ENCODE data around the gene SLC16A1. TPM values are rescaled to one million over a fixed set of nuclear protein-coding genes. Genes with fewer than 3 reads are reported as not detected.
A peak's percentile ranks its signal among the peaks of the same experiment; 100 is the strongest.

SLC16A1 gene
- total RNA-seq, 1 donor from 2014 or later = 75.8 TPM

DNA sequence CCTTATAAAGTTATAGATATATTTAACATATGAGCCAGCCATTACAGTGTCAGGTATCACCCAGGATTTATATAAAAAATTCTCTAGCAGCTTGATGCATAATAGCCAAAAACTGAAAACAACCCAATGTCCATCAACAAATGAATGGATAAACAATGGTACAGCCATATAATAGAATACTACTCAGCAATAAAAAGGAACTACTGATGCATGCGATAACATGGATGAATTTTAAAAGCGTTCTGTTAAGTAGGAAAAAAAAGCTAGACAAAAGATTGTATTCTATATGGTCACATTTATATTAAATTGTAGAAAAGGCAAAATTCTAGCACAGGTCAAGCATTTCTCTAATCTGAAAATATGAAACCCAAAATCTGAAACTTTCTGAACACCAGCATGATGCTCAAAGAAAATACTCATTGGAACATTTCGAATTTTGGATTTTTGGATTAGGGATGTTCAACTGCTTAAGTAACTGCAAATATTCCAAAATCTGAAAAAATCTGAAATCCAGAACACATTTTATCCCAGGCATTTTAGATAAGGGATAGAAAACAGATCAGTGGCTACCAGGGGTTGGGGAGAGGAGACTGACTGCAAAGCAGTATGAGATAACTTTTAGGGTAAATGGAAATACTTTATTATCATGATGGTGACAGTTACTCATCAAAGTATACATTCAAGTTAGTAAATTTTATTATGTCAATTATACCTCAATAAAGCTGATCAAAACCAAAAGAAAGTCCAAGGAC is 22.0 kb downstream of the SLC16A1 start:
- intact Hi-C loops (cut with micrococcal nuclease) = no loop called here
- DNase-seq (ENCODE audit: low spot score) = no peak
- no peaks in the 10 kb centered on the region for H3K9me3 Mint-ChIP-seq
- peak overlapping the region; percentile 2 for H3K4me3 Mint-ChIP-seq (ENCODE audit: low read depth)
- peak overlapping the region; percentile 8 for H3K27ac Mint-ChIP-seq
- no peaks in the 10 kb centered on the region for H3K27me3 Mint-ChIP-seq (ENCODE audit: low read depth)
- H3K36me3 Mint-ChIP-seq (ENCODE audit: low read depth) = peaks cover 15% of the 10 kb centered on the region
- H3K4me1 Mint-ChIP-seq (ENCODE audit: low read depth) = peaks cover 39% of the 10 kb centered on the region

DNA sequence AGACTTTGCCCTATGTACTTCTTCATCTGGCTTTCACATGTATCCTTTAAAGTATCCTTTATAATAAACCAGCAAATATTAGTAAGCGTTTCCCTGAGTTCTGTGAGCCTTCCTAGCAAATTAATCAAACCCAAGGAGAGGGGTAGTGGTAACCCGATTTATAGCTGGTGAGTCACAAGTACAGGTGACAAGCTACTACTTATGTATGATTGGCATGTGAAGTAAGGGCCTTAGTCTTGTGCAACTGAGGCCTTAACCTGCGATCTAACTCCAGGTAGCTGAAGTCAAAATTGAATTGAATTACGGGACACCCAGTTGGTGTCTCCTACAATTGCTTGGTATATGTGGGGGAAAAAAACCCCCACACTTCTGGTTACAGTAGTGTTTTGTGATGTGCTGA is 26.0 kb downstream of the SLC16A1 start:
- Mint-ChIP-seq H3K4me3 (ENCODE audit: low read depth) (no peak overlapping the region), H3K4me1 (ENCODE audit: low read depth) (peaks cover 17% of the 10 kb centered on the region), H3K27ac (no peak overlapping the region), H3K27me3 (ENCODE audit: low read depth) (no peaks in the 10 kb centered on the region), H3K9me3 (no peaks in the 10 kb centered on the region), H3K36me3 (ENCODE audit: low read depth) (peaks cover 33% of the 10 kb centered on the region)
- no peak for DNase-seq (ENCODE audit: low spot score)
- intact Hi-C loops (cut with micrococcal nuclease) = no loop called here

DNA sequence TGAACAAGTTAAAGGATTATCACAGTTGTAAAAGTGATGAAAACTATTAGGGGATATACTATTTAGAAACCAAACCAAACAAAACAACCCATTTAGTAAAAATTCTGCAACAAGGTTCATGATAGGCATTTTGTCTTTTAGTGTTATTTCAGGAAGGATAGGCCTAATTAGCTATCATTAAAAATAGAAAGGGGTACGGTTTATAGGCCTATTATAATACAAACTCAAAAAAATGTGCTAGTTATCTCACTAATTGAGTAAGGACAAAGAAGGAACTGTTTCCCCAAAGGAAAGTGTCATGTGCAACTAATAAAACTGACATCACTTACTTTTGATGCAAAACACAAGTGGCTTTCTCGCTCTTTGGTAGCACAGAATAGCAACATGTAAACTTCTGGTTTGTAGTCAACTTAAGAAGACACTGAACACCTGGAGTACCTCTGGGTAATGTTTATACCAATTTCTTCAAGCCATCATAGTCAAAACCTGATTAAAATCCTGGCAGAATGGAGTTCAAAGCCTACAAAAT is 28.5 kb downstream of the SLC16A1 start:
- Mint-ChIP-seq H3K27ac (no peak overlapping the region), H3K27me3 (ENCODE audit: low read depth) (no peaks in the 10 kb centered on the region), H3K9me3 (no peaks in the 10 kb centered on the region), H3K4me1 (ENCODE audit: low read depth) (peaks cover 12% of the 10 kb centered on the region), H3K4me3 (ENCODE audit: low read depth) (no peak overlapping the region), H3K36me3 (ENCODE audit: low read depth) (peaks cover 43% of the 10 kb centered on the region)
- no peak for DNase-seq (ENCODE audit: low spot score)
- intact Hi-C loops (cut with micrococcal nuclease) = no loop called here

DNA sequence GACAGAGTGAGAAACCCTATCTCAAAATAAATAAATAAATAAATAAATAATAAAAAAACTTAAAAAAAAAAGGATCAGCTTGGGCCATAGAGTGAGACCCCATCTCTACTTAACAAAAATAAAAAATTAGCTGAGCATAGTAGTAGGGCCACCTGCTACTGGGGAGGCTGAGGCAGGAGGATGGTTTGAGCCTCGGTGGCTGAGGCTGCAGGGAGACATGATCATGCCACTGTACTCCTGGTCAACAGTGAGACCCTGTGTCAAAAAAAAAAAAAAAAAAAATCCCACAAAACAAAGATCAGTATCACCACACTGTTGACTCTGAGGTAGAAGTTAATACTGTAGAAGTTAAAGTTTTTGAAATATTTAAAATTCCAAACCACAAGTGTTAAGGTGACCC is 29.1 kb downstream of the SLC16A1 start:
- intact Hi-C loops (cut with micrococcal nuclease) = no loop called here
- H3K4me3 Mint-ChIP-seq (ENCODE audit: low read depth) = no peak overlapping the region
- H3K4me1 Mint-ChIP-seq (ENCODE audit: low read depth) = peaks cover 12% of the 10 kb centered on the region

DNA sequence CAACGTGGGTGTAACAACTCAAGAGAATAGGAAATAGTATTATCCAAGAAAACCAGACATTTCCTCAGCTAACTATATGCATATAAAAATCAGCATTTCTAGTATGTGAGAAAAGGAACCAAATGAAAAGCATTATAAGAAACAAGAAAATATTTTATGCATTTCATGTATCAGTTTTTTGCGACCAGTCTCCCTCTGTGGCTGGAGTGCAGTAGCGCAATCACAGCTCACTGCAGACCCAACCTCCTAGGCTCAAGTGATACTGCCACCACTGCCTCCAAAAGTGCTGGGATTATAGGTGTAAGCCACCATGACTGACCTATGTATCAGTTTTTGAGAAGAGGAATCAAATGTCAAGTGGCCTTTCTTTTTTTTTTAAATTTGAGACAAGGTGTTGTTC is 31.0 kb downstream of the SLC16A1 start:
- no peaks in the 10 kb centered on the region for H3K9me3 Mint-ChIP-seq
- H3K4me3 Mint-ChIP-seq (ENCODE audit: low read depth) = no peak overlapping the region
- H3K4me1 Mint-ChIP-seq (ENCODE audit: low read depth) = peaks cover 12% of the 10 kb centered on the region
- H3K27ac Mint-ChIP-seq = no peak overlapping the region
- H3K36me3 Mint-ChIP-seq (ENCODE audit: low read depth) = peaks cover 49% of the 10 kb centered on the region
- DNase-seq (ENCODE audit: low spot score) = no peak
- H3K27me3 Mint-ChIP-seq (ENCODE audit: low read depth) = no peaks in the 10 kb centered on the region
- intact Hi-C loops (cut with micrococcal nuclease) = no loop called here

More for the DNA sequence above, 29.1 kb downstream of the SLC16A1 start:
- Mint-ChIP-seq H3K36me3 (ENCODE audit: low read depth) (peaks cover 46% of the 10 kb centered on the region), H3K9me3 (no peaks in the 10 kb centered on the region), H3K27me3 (ENCODE audit: low read depth) (no peaks in the 10 kb centered on the region), H3K27ac (no peak overlapping the region)
- DNase-seq (ENCODE audit: low spot score) = no peak

DNA sequence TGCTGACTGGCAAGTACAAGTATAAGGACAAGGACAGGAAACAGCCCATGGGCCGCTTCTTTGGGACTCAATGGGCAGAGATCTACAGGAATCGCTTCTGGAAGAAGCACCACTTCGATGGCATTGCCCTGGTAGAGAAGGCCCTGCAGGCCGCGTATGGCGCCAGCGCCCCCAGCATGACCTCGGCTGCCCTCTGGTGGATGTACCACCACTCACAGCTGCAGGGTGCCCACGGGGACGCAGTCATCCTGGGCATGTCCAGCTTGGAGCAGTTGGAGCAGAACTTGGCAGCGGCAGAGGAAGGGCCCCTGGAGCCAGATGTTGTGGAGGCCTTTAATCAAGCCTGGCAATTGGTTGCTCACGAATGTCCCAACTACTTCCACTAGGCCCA is 32.0 kb downstream of the SLC16A1 start:
- Mint-ChIP-seq H3K27me3 (ENCODE audit: low read depth) (no peaks in the 10 kb centered on the region), H3K4me1 (ENCODE audit: low read depth) (peaks cover 12% of the 10 kb centered on the region), H3K36me3 (ENCODE audit: low read depth) (peaks cover 47% of the 10 kb centered on the region), H3K4me3 (ENCODE audit: low read depth) (no peak overlapping the region), H3K9me3 (no peaks in the 10 kb centered on the region), H3K27ac (no peak overlapping the region)
- DNase-seq (ENCODE audit: low spot score) = no peak
- intact Hi-C loops (cut with micrococcal nuclease) = no loop called here

DNA sequence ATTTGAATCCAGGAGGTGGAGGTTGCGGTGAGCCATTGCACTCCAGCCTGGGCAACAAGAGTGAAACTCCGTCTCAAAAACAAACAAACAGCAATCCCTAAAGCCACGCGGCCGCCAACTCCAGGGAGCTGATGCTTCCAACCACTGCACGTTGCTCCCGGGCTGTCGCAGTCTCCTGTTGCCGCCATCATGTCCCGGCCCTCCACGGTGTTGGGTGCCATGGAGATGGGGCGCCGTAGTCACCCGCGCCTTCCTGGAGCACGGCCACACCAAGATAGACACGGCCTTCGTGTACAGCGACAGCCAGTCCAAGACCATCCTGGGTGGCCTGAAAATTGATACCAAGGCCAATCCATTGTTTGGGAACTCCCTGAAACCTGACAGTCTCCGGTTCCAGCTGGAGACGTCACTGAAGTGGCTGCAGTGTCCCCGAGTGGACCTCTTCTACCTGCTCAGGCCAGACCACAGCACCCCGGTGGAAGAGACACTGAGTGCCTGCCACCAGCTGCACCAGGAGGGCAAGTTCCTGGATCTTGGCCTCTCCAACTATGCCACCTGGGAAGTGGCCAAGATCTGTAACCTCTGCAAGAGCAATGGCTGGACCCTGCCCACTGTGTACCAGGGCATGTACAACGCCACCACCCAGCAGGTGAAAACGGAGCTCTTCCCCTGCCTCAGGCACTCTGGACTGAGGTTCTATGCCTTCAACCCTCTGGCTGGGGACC is 32.6 kb downstream of the SLC16A1 start:
- intact Hi-C loops (cut with micrococcal nuclease) = no loop called here
- Mint-ChIP-seq H3K36me3 (ENCODE audit: low read depth) (peaks cover 47% of the 10 kb centered on the region), H3K27ac (no peak overlapping the region), H3K4me1 (ENCODE audit: low read depth) (peaks cover 12% of the 10 kb centered on the region), H3K9me3 (no peaks in the 10 kb centered on the region), H3K27me3 (ENCODE audit: low read depth) (no peaks in the 10 kb centered on the region), H3K4me3 (ENCODE audit: low read depth) (no peak overlapping the region)
- no peak for DNase-seq (ENCODE audit: low spot score)

DNA sequence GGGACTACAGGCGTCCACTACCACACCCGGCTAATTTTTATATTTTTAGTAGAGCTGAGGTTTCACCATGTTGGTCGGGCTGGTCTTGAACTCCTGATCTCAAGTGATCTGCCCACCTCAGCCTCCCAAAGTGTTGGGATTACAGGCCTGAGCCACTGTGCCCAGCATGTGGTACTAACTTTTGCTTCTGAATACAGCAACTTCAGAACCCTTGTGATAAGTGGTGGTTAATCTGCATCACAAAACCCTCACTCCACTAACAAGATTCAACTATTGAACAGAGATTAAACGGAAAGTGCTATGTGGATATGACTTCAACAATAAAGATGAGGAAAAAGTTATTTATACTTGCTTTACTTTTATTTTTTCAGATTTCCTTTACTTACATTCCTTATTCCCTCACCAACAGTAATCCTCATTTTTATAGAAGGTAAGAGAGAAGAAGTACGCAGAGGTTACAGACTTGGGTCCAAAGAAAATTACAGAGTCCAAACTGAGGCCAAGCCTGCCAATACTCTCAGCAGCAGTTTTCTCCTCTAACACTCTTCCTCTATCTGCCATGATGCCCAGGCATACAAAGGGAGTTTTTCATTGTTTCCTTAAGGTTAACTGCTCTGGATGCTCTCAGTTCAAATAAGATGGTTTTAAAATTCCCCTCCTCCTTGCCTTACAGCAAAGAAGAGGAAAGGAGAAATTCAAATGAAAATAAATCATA is 44.3 kb downstream of the SLC16A1 start:
- Mint-ChIP-seq H3K9me3 (no peaks in the 10 kb centered on the region), H3K36me3 (ENCODE audit: low read depth) (peaks cover 44% of the 10 kb centered on the region), H3K27me3 (ENCODE audit: low read depth) (no peaks in the 10 kb centered on the region), H3K4me3 (ENCODE audit: low read depth) (no peak overlapping the region), H3K4me1 (ENCODE audit: low read depth) (no peaks in the 10 kb centered on the region), H3K27ac (no peak overlapping the region)
- no peak for DNase-seq (ENCODE audit: low spot score)
- intact Hi-C loops (cut with micrococcal nuclease) = no loop called here

DNA sequence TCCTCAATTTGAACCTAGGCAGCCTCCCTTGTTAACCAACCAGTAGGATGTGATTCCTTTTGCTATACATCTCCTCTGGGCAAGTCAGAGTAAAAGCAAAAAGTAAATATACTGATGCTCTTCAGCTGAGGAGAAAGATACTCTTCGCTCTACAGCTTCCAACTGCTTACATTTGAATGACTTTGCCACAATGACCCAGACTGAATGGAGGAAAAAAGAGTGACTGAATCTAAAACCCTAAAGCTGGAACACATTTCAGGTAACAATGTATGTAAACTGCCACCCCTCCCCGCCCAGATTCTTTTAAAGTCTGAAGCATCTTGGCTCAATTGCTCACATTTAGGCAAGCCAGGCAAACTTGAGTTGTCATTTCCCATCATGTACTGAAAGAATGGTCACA is 46.1 kb downstream of the SLC16A1 start:
- Mint-ChIP-seq H3K36me3 (ENCODE audit: low read depth) (peaks cover 38% of the 10 kb centered on the region), H3K9me3 (no peaks in the 10 kb centered on the region), H3K27me3 (ENCODE audit: low read depth) (no peaks in the 10 kb centered on the region), H3K27ac (no peak overlapping the region), H3K4me3 (ENCODE audit: low read depth) (no peak overlapping the region), H3K4me1 (ENCODE audit: low read depth) (peaks cover 13% of the 10 kb centered on the region)
- intact Hi-C loops (cut with micrococcal nuclease) = no loop called here
- no peak for DNase-seq (ENCODE audit: low spot score)

DNA sequence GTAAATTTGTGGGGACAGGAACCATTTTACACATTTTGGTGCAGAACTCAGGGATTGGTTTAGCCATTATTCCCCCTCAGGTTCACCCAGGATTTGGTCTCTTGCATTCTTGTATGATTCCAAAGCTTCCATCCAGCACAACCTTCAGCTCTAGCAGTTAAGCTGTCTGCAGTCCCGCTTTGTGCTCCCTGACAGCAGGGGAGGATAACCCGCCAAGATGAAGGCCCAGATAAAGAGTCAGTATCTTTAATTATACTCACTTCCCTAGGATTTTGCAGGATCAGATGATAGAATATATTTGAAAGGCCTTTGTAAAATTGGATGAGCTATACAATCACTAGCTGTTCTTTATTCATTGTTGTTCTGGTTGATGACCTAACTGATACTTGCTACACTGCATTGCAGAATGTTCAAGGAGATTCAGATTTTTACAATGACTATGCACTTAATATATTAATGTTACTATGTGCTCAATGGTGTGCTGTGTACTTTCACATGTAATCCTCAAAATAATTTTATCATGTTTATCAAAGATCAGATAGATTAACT is 49.8 kb downstream of the SLC16A1 start:
- Mint-ChIP-seq H3K4me1 (ENCODE audit: low read depth) (peaks cover 34% of the 10 kb centered on the region), H3K27ac (no peak overlapping the region), H3K27me3 (ENCODE audit: low read depth) (no peaks in the 10 kb centered on the region), H3K4me3 (ENCODE audit: low read depth) (no peak overlapping the region), H3K9me3 (no peaks in the 10 kb centered on the region), H3K36me3 (ENCODE audit: low read depth) (peaks cover 16% of the 10 kb centered on the region)
- intact Hi-C loops (cut with micrococcal nuclease) = no loop called here
- no peak for DNase-seq (ENCODE audit: low spot score)

DNA sequence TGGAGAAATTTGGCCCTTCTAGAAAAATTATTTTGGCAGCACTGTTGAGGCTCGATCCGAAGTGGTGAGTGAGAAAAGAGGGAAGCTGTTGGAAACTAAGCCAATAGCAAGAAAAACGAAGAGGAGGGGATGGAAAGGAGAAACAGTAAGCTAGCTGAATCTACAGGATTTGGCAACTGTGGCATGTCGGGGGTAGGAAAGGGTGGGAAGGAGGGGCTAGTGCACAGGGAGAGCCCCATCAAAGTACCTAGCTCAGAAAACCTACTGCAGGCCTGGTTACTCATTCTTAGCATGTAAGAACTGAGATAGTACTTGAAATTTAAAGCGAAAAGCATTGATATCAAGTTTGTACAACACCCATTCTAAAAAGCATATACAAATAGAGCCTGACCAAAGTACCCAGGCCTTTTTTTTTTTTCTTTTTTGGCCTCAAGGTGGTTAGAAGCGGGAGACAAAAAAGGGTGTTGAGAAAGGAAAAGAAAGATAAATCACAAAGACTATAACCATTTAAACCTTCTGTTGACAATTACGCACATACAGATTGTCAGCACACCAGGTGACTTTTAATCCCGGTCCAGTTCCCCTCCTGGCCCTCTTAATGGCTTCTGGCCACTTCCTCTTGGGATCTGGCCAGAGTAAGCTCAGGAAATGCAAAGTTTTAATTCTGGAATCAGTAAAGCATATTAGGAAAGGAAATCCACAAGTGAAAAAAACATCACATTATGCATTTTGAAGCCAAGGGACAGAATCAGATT is 50.4 kb downstream of the SLC16A1 start:
- intact Hi-C loops (cut with micrococcal nuclease) = loop anchor here (2.0 kb wide), 1 partner anchor 25 kb away; no protein-coding TSS in a partner anchor
- Mint-ChIP-seq H3K4me1 (ENCODE audit: low read depth) (peaks cover 34% of the 10 kb centered on the region), H3K27me3 (ENCODE audit: low read depth) (no peaks in the 10 kb centered on the region), H3K9me3 (no peaks in the 10 kb centered on the region), H3K4me3 (ENCODE audit: low read depth) (no peak overlapping the region), H3K27ac (peak overlapping the region; percentile 85), H3K36me3 (ENCODE audit: low read depth) (peaks cover 16% of the 10 kb centered on the region)
- DNase-seq (ENCODE audit: low spot score) = no peak

DNA sequence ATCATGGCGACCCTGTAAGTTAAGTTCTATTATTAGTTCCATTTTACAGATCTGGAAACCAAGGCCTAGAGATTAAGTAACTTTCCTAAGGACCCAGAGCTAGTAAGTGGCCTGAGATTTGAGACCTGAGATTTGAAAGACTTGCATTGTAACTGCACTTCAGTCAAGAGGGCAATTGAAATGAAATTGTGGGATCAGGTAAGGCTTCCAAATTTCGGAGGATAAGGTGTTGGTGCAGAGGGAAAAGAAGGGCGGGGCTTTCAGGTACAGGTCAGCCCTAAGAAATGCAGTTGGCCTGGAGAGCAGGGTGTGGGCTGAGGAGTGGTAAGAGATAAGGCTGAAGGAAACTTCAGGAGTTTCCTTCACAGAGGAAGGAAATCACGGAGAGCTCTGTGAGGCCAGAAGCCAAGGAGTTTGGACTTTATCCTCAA is 51.1 kb downstream of the SLC16A1 start:
- Mint-ChIP-seq H3K9me3 (no peaks in the 10 kb centered on the region), H3K27ac (peak overlapping the region; percentile 85), H3K4me1 (ENCODE audit: low read depth) (peaks cover 34% of the 10 kb centered on the region), H3K36me3 (ENCODE audit: low read depth) (peaks cover 16% of the 10 kb centered on the region), H3K4me3 (ENCODE audit: low read depth) (no peak overlapping the region), H3K27me3 (ENCODE audit: low read depth) (no peaks in the 10 kb centered on the region)
- no peak for DNase-seq (ENCODE audit: low spot score)
- intact Hi-C loops (cut with micrococcal nuclease) = loop anchor here (1.0 to 2.0 kb wide), 2 partner anchors 24 to 51 kb away; partner anchors contain the start of gene SLC16A1
